CD14-positive monocyte (primary cell): ENCODE results near the gene OCEL1. TPM values are rescaled to one million over a fixed set of nuclear protein-coding genes. Genes with fewer than 3 reads are reported as not detected.

ENCODE experiments used
- DNase-seq, 3 donors: peaks; one replicate each; pipeline ENCODE4 v3.0.0-alpha.2; 2011 to 2022
- H2AFZ ChIP-seq: 2 replicates; pipeline ENCODE4 v1.6.0; 2012; ENCODE audit warnings: mild to moderate bottlenecking, low read depth, low read length, inconsistent platforms; ENCODE audit not compliant: insufficient read depth, poor library complexity, severe bottlenecking
- H3K27ac ChIP-seq, 2 donors: 1 replicate in 1 of 2; 2 replicates in 1 of 2; pipeline ENCODE4 v1.5.1; 2012 to 2013; ENCODE audit warnings: low read length in 2 of 2, control low read depth in 1 of 2, inconsistent platforms in 1 of 2, low read depth in 1 of 2, mild to moderate bottlenecking in 1 of 2
- H3K27me3 ChIP-seq, 2 donors: one replicate each; pipeline versions ENCODE4 v1.6.0 to v1.6.1; 2011 to 2013; ENCODE audit warnings: low read length in 2 of 2; ENCODE audit not compliant: control insufficient read depth in 2 of 2, insufficient read depth in 2 of 2
- H3K36me3 ChIP-seq, 2 donors: replicated peaks in 1 of 2; 1 replicate in 1 of 2; 2 replicates in 1 of 2; pipeline versions ENCODE4 v1.5.1 to v1.6.1; 2012 to 2013; ENCODE audit warnings: low read length in 2 of 2, control low read depth in 1 of 2, inconsistent platforms in 1 of 2, mild to moderate bottlenecking in 1 of 2; ENCODE audit not compliant: insufficient read depth in 2 of 2, control insufficient read depth in 1 of 2
- H3K4me1 ChIP-seq, 2 donors: 1 replicate in 1 of 2; 2 replicates in 1 of 2; pipeline versions ENCODE4 v1.5.1 to v1.6.1; 2012 to 2013; ENCODE audit warnings: low read length in 2 of 2, control low read depth in 1 of 2, inconsistent platforms in 1 of 2, mild to moderate bottlenecking in 1 of 2, moderate library complexity in 1 of 2; ENCODE audit not compliant: insufficient read depth in 2 of 2, control insufficient read depth in 1 of 2
- H3K4me2 ChIP-seq: replicated peaks from 2 replicates; pipeline ENCODE3; 2012; ENCODE audit warnings: low read length, moderate library complexity, mild to moderate bottlenecking; ENCODE audit not compliant: poor library complexity, severe bottlenecking; ENCODE audit errors: extremely low read depth
- H3K4me3 ChIP-seq, 3 experiments: fragments of 200-600 bp in 1 of 3; sonication (generic) in 1 of 3; replicated peaks in 1 of 3; 1 replicate in 2 of 3; 2 replicates in 1 of 3; pipeline ENCODE4 v1.5.1; 2011 to 2013; ENCODE audit warnings: low read length in 3 of 3, mild to moderate bottlenecking in 3 of 3, control low read depth in 2 of 3, low read depth in 2 of 3, inconsistent platforms in 1 of 3, moderate library complexity in 1 of 3
- H3K79me2 ChIP-seq: 2 replicates; pipeline ENCODE4 v1.6.0; 2012; ENCODE audit warnings: mild to moderate bottlenecking, control low read depth, inconsistent platforms, low read length, moderate library complexity; ENCODE audit not compliant: insufficient read depth
- H3K9ac ChIP-seq: 2 replicates; pipeline ENCODE4 v1.6.0; 2017; ENCODE audit warnings: low read length, mild to moderate bottlenecking; ENCODE audit not compliant: insufficient read depth, poor library complexity, severe bottlenecking
- H3K9me3 ChIP-seq, 2 donors: replicated peaks in 1 of 2; 1 replicate in 1 of 2; 2 replicates in 1 of 2; pipeline versions ENCODE4 v1.5.1 to v1.6.1; 2012 to 2013; ENCODE audit warnings: low read length in 2 of 2, control low read depth in 1 of 2; ENCODE audit not compliant: control insufficient read depth in 1 of 2, insufficient read depth in 1 of 2
- H4K20me1 ChIP-seq: 2 replicates; pipeline ENCODE4 v1.6.0; 2012; ENCODE audit warnings: mild to moderate bottlenecking, low read length, control low read depth, moderate library complexity; ENCODE audit not compliant: insufficient read depth
- H3K27ac Mint-ChIP-seq, 7 donors: one replicate each; pipeline ENCODE4 v1.8.0; 2020; ENCODE audit warnings: mild to moderate bottlenecking in 7 of 7, mixed read lengths in 7 of 7, moderate library complexity in 6 of 7, inconsistent platforms in 2 of 7
- H3K27me3 Mint-ChIP-seq, 3 donors: one replicate each; pipeline ENCODE4 v1.8.0; 2021 to 2022; ENCODE audit warnings: low read depth in 3 of 3, mild to moderate bottlenecking in 3 of 3, mixed read lengths in 3 of 3, moderate library complexity in 3 of 3, inconsistent platforms in 1 of 3
- H3K36me3 Mint-ChIP-seq, 2 donors: one replicate each; pipeline ENCODE4 v1.8.0; 2020; ENCODE audit warnings: mixed read lengths in 2 of 2, inconsistent platforms in 1 of 2, mild to moderate bottlenecking in 1 of 2
- H3K4me1 Mint-ChIP-seq: one replicate; pipeline ENCODE4 v1.8.0; 2020; ENCODE audit warnings: mild to moderate bottlenecking, mixed read lengths
- H3K4me3 Mint-ChIP-seq, 2 donors: one replicate each; pipeline ENCODE4 v1.8.0; 2020; ENCODE audit warnings: mild to moderate bottlenecking in 2 of 2, mixed read lengths in 2 of 2, moderate library complexity in 1 of 2
- H3K9me3 Mint-ChIP-seq, 7 donors: one replicate each; pipeline ENCODE4 v1.8.0; 2020 to 2022; ENCODE audit warnings: mixed read lengths in 7 of 7, mild to moderate bottlenecking in 6 of 7, moderate library complexity in 6 of 7, inconsistent platforms in 2 of 7
- CTCF ChIP-seq: fragments of 200-600 bp; IDR thresholded peaks from one replicate; pipeline ENCODE4 v1.8.0; 2022; ENCODE audit warnings: antibody characterized with exemption, mild to moderate bottlenecking
- WGBS: methylation state at CpG from one replicate; pipeline ENCODE4 v1.1.5; 2013; ENCODE audit warnings: missing lambda C conversion rate; ENCODE audit not compliant: insufficient coverage; 5-methylcytosine and 5-hydroxymethylcytosine counted together
- intact Hi-C, 2 donors: fragments of 100-400 bp; cut with micrococcal nuclease; formaldehyde crosslinking; loops; one replicate each; pipeline versions ENCODE4 v1.15.0 to v1.15.1; 2023
- polyA plus RNA-seq, 3 donors: library from polyadenylated mRNA; depleted of rRNA in 1 of 3; unstranded in 2 of 3; stranded (reverse) in 1 of 3; fragments of 300-500 nt in 2 of 3; fragments of >200 nt in 1 of 3; fragmentation: Illumina TruSeq in 2 of 3; gene quantifications; 1 replicate in 2 of 3; 2 replicates in 1 of 3; pipeline ENCODE4 v1.2.3, GENCODE V29; 2012 to 2021

Gene OCEL1
- polyA plus RNA-seq, 3 donors: 31.8 to 59.9 (median 57.6) TPM

- H3K9me3 Mint-ChIP-seq: peaks cover 0 to 2% (median 0%) of the 10 kb centered on the region in 7 donors
- Histone ChIP-seq H3K4me1 (peaks cover 12 to 16% of the 10 kb centered on the region in 2 donors), H3K79me2 (no peaks in the 10 kb centered on the region), H3K27ac (no peak overlapping the region), H3K9ac (no peak overlapping the region), H4K20me1 (peaks cover 20% of the 10 kb centered on the region), H3K27me3 (no peaks in the 10 kb centered on the region), H3K4me3 (no peak overlapping the region), H3K36me3 (peaks cover 55 to 62% of the 10 kb centered on the region in 2 donors), H2AFZ (no peak overlapping the region), H3K4me2 (no peak overlapping the region), H3K9me3 (no peaks in the 10 kb centered on the region)
- peaks cover 42 to 62% of the 10 kb centered on the region in 2 donors for H3K36me3 Mint-ChIP-seq
- H3K27me3 Mint-ChIP-seq: peaks cover 0 to 4% (median 0%) of the 10 kb centered on the region in 3 donors
- H3K4me1 Mint-ChIP-seq: peaks cover 14% of the 10 kb centered on the region
- DNase-seq: no peak
- WGBS: 98% methylated on average over 49 of the region's 58 CpGs
- intact Hi-C loops: no loop called here
- H3K4me3 Mint-ChIP-seq: no peak overlapping the region
- no peak overlapping the region for H3K27ac Mint-ChIP-seq
- no peak for TF ChIP-seq CTCF
These were observed 14.2 kb upstream of the OCEL1 start for GRCh38 chr19:17211547-17212446.

- peaks cover 14% of the 10 kb centered on the region for H3K4me1 Mint-ChIP-seq
- Histone ChIP-seq H3K9ac (no peak overlapping the region), H3K4me1 (peaks cover 12 to 16% of the 10 kb centered on the region in 2 donors), H2AFZ (no peak overlapping the region), H3K36me3 (peaks cover 54 to 69% of the 10 kb centered on the region in 2 donors), H4K20me1 (peaks cover 20% of the 10 kb centered on the region), H3K27ac (no peak overlapping the region), H3K9me3 (no peaks in the 10 kb centered on the region), H3K4me2 (no peak overlapping the region), H3K79me2 (no peaks in the 10 kb centered on the region), H3K4me3 (no peak overlapping the region), H3K27me3 (no peaks in the 10 kb centered on the region)
- H3K27ac Mint-ChIP-seq: peak overlapping the region in 1 of 7 donors; percentile 45
- WGBS: 93% methylated on average over 4 of the region's 5 CpGs
- DNase-seq: no peak
- H3K27me3 Mint-ChIP-seq: peaks cover 0 to 4% (median 0%) of the 10 kb centered on the region in 3 donors
- H3K4me3 Mint-ChIP-seq: no peak overlapping the region
- intact Hi-C loops: no loop called here
- peaks cover 0 to 2% (median 0%) of the 10 kb centered on the region in 7 donors for H3K9me3 Mint-ChIP-seq
- peaks cover 49 to 67% of the 10 kb centered on the region in 2 donors for H3K36me3 Mint-ChIP-seq
- TF ChIP-seq CTCF: no peak
These were observed 12.7 kb upstream of the OCEL1 start for GRCh38 chr19:17213334-17213733.
